ENCODE data around the gene GPAM.
"Not testable (repeated sequence)": the region's sequence is repeated elsewhere in the genome, so short reads cannot be mapped to it uniquely, and the experiment has no call there.

The GPAM gene, protein sequence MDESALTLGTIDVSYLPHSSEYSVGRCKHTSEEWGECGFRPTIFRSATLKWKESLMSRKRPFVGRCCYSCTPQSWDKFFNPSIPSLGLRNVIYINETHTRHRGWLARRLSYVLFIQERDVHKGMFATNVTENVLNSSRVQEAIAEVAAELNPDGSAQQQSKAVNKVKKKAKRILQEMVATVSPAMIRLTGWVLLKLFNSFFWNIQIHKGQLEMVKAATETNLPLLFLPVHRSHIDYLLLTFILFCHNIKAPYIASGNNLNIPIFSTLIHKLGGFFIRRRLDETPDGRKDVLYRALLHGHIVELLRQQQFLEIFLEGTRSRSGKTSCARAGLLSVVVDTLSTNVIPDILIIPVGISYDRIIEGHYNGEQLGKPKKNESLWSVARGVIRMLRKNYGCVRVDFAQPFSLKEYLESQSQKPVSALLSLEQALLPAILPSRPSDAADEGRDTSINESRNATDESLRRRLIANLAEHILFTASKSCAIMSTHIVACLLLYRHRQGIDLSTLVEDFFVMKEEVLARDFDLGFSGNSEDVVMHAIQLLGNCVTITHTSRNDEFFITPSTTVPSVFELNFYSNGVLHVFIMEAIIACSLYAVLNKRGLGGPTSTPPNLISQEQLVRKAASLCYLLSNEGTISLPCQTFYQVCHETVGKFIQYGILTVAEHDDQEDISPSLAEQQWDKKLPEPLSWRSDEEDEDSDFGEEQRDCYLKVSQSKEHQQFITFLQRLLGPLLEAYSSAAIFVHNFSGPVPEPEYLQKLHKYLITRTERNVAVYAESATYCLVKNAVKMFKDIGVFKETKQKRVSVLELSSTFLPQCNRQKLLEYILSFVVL

DNA sequence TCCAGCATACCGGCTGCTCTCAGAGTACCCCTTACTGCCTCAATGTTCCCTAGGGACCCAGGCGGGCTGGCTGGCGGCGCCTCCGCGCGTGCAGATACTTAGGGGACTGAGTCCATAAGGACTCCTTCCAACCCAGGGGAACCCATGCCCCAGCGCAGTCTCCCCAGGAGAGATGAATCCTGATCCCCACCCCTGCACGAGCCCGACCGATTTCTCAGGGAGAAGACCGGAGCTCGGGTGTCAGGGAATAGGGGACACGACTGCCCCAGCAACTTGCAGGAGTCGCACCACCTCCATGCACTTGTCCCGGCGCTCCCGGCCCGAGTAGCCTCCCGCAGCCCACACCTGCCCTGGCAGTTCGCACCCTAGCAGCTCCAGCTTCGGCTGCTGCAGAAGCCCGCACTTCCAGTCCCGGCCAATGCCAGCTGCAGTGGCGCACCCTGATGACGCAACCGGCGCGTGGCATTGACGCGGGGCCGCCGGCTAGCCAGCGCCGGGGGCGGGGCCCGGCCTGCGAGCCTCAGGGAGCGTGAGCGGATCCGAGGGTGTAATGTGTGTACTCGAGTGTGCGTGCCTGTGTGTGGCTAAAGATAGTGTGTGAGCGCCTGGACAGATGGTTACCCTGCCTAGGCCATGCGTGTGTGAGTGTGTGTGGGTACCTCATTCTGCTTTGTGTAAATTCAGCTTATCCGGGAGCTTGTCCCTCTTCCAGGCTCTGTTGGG, at the start of gene GPAM:
TSS of gene GPAM (minus strand) at position 437 of the 723 bp plus-strand sequence. CDS start 1,981 bp downstream, outside the sequence.
- peak; percentile 100 for DNase-seq

DNA sequence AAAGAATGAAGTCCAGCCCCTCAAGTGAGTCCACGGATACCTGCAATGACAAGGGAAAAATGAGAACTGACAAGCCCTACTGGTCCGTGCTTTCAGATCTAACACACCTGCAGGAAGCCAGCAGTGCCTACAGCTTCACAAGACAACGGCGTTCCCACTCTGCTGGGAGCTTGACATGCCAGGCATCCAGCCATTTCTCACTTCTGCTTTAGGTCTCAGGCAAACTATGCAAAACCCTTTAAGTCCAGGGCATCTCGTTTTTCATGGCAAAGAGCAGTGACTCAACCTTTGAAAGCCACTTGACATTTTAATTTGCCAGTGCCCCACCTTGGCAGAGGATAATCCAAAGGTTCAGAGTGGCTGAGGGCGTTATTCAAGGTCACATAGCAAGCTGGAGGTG, 49.1 kb upstream of the GPAM start:
- no peak for DNase-seq

DNA sequence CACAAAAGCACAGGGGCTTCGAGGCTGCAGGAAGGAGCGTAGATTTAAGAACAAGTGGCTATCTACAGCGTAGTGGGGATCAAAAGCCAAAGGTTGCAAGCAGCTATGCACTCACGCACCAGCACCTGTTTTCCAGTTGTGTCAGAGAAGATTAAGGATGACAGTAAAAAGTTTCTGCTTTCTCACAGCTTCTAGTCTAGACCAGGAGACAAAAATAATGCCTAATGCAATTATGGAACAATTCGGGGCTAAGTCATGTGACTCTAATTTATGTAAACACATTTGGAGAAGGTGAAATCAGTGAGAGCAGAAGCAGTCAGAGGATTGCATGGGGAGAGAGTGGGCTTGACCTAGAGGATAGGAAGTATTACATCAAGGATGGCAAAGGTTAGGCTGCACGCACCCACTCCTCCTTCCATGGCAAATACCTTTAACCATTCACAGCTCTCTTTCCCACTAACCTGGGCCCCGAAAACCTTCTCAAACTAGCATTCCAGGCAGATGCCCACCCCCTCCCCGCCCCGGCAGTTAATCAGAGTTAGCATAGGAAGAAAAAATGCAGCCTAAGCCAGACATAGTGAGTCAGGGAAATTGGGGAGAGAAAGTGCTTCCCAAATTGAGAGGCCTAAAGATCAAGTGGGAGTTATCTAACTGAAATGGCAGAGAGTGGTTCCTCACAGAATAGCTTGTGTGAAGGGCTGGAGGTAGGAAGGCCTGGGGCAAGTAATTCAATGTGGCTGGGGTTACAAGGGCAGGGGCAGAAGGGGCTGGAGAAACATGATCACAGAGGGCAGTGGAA, 48.2 kb upstream of the GPAM start:
- no peak for DNase-seq

DNA sequence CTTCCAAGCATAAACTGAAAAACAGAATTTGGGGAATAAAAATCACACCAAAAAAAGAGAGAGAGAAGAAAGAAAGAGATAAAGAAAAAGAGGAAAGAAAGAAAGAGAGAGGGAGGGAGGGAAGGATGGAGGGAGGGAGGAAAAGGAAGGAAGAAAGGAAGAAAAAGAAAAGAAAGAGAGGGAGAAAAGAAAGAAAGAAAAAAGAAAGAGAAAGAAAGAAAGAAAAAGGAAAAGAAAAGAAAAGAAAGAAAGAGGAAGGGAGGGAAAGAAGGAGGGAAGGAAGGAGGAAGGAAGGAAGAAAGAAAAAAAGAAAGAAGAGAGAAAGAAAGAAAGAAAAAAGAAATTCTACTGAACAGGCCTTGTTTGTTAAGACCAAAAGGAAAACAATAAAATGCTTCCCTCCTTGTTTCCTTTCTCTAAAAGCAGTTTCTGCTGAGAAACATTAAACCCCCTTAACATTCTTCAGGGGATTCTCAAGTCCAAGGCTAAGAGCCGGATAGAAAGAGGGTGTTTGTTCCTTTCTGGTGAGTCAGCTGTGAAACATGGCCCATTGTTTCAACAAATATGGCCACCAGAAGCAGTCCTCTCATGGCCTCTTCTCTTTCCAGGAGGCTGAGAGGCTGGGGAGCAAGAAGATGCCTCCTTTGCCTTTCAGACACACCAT, 46.9 kb upstream of the GPAM start:
- no peak for DNase-seq

DNA sequence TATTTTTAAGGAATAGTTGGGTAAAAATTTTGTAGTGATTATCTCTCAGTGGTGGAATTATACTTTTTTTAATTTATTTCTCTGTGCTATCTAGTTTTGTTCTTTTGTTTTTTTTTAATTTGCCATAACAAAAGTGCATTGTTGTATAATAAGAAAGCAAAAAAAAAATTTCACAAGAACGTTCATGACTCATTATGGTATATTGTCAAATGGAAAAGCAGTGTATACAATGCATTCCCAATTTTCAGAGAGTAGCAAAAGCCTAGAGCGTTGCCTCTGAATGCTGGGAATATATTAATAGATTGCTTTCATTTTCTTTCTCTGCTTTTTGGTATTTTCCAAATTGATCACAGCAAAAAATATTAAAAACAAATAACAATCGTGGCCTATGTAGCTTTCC, 46.3 kb upstream of the GPAM start:
- DNase-seq, result no peak

DNA sequence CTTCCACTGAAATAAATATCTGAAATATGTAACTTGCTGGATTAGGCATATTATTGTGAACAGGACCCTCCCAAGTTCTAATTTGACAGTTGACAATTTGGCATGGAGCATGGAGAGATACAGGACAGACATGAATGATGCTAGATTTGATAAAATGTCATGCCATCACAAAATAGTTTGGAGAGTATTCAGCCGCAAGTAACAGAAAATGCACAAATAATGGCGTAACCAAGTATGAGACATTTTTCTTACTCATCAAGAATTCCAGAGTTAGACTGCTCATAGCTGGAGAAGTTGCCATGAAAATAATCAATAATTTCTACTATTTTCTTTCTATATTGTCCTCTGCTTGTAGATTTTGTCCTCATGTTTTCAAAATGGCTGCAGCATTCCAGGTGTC, 45.5 kb upstream of the GPAM start:
- no peak for DNase-seq

DNA sequence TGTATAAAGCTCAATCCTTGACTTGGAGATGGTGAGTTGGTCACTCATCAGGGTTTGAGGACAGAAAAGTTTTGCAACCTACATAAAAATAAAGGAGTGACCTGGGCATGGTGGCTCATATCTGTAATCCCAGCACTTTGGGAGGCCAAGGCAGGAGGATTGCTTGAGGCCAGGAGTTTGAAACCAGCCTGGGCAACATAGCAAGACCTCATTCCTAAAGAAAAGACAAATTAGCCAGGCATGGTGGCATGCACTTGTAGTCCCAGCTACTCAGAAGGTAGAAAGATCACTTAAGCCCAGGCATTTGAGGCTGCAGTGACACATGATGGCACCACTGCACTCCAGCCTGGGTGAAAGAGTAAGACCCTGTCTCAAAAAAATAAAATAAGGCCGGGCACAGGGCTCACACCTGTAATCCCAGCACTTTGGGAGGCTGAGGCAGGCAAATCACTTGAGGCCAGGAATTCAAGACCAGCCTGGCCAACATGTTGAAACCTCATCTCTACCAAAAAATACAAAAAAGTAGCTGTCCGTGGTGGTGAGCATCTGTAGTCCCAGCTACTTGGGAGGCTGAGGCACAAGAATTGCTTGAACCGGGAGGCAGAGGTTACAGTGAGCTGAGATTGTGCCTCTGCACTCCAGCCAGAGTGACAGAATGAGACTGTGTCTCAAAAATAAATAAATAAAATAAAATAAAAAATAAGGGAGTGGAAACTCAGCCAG, 45.0 kb upstream of the GPAM start:
- DNase-seq, result not testable (repeated sequence)

DNA sequence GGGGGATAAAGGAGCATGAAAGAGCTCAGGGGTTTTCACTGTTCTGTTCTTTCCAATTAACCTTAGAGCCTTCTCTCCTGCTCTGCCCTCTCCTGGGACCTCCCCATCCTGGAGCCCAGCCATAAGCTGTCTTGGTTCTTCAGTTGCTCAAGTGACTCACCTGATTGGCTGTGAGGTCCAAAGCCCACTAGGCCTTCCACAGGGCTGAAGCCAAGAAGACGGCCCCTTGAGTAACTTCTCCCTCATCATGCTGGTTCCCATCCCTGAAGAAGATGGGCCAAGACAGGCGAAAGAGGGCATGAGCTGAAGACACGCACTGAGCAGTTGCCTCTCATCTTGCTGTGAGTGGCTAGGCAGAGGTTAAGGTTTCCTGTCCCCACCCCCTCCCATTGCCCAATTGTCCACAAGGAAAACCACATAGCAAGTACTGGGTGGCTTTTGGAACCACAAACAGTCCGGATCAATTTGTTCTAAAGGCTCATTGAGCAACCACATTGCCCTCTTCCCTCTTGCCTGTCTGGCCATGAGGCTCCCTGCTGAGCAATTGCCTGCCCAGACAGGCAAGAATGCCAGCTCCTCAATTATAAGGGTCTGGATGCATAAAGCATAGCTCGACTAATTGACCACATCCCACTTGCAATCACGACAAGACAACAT, 43.9 kb upstream of the GPAM start:
- no peak for DNase-seq

DNA sequence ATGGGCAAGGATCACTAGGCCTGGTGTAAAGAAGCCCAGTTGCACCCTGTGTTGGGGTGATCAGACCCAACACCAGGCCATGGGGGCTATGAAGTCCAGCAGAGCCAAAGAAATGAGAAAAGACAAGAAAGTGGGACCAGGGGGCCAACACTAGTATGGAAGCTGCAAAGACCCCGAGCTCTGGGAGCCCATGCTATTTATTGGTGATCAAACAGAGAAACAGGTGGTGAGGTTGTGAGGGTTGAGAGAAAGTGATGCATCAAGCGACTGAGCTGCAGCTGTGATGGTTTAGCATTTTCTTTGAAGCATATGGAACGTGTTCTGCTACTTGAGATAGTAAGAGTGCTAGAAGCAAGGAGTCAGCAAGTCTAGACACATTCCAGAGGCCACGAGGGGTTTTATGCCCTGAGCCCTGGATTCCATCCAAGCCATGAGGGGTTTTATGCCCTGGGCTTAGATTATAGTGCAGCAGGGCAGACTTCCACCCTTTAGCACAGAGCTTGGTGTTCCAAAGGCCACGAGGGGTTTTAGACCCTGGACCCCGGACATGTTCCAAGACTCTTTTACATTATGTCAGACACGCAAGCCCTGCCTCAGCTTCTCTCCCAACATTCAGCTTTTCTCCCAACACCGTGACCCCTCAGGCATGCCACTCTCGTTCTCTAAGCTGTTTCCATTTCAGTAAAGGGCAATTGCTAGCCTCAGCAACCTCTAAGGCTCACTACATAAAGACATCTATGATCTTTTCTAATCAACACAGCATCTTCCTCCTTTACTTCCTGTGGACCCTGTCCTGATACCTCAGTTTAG, 43.1 kb upstream of the GPAM start:
- DNase-seq, result no peak

DNA sequence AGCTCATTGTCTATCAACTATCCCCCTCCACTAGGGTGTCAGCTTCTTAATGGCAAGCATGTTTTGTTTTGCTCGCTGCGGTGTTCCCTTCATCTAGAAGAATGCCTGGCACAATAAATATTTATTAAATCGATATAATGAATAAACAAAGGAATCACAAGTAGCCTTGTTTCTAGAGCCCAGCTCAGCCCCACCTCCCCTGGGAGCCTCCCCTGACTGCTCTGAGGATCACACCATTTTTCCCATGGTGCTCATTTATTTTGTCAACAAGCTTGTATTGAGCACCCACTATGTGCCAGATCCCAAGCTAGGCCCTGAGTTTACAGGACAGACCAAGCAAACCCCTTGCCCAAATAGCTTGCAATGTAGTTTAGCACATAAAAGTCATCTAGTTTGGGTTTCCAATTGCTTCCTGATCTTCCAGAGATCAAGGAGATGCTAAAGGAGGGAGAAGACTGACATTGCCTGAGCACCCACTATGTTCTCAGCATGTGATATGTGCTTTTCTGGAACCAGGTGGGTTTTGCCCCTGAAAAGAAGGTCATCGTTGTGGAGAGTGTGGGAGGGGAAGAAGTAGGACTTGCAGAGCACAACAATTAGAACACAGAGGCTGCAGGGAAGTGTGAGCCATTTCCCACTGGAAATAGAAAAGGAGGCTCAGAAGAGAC, 42.3 kb upstream of the GPAM start:
- no peak for DNase-seq

DNA sequence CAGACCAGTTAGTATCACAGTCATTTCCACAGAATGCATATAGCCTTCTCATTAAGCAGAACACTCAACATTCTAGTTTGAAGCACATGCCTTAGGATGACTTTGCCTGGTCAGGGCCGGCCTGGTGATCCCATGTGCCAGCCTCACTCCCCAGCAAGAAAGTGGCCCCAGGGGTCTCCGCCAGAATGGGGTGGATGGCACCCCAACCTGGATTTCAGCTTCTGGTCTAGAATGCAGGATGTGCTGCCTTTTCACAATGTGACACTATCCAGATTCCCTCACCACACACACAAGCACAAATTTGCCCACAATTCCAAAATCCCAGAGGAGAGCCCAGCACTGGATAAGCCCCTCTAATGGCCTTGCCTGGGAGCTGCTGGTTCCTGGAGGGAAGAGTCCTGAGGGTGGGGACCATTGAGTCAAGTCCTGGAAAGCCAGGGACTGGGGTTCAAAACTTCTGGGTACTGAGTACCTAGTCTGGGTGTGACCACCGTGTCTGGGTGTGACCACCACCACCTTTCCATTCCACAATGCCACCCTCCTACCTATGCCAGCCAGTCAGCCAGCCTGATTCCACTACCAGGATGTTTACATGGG, 41.5 kb upstream of the GPAM start:
- DNase-seq, result no peak

DNA sequence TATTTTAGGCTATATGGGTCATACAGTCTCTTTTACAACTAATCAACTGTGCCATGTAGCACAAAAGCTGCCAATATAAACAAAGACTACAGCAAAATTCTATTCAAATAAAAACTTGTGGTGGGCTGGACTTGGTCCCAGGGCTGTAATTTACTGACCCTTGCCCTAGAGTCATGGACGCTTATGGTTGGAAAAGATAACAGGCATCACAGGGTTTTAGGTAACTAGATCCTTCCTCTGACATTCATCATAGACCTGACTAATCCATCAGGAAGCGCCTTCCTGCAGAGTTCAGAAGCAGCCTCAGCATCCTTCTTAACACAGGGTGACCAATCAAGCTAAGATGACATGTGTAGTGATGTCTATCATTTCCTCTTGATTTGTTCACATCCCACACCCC, 40.2 kb upstream of the GPAM start:
- DNase-seq, result no peak

DNA sequence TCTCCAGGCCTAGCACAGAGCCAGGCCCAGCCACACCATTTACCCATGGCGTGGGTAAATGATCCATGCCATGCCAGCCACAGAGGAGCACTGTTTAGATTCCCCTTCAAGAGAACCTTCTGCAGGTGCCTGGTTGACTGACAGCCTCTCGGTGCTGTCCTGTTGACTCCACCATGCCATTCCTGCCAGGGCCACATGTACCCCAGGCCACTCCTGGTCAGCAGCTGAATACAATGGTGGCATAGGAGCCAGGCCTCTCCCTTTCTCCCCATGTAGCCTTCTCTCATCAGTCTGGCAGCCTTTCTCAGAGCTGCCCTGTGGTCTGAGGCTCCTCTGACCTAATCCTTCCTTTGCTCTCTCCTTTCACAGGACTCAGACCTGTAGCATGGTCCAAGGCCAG, 39.2 kb upstream of the GPAM start:
- no peak for DNase-seq

DNA sequence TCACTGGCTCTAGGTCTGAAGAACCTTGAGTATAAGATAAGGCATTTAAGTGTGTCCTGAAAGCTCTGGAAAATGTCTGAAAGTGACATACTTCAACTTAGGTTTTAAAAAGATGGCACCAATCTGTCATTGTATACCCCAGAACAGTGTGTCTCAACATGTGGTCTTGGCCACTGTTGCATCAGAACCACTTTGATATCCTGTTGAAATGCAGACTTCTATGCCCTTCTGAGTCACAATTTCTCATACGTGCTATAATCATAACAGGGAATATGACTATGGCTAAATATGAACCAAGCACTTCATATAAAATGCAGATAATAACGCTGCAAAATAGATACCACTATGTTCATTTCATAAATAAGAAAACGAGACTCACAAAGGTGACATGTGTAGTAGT, 38.0 kb upstream of the GPAM start:
- DNase-seq, result no peak

DNA sequence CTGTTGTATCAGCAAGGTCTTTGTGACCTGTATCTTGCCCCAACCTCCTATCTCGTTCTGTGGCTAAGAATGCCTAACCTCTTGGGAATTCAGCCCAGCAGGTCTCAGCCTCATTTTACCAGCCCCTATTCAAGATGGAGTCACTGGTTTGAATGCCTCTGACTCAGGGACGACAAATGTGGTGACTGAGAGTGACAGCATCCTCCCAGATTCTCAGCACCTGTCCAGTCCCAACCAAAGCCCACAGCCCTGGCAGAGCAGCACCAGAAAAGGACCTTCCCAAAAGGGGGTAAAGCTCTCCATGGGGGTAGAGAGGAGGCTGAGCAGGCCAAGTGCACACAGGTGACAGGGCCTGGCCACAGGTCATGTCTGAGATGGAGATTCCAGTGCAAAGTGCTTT, 35.4 kb upstream of the GPAM start:
- DNase-seq, result no peak

DNA sequence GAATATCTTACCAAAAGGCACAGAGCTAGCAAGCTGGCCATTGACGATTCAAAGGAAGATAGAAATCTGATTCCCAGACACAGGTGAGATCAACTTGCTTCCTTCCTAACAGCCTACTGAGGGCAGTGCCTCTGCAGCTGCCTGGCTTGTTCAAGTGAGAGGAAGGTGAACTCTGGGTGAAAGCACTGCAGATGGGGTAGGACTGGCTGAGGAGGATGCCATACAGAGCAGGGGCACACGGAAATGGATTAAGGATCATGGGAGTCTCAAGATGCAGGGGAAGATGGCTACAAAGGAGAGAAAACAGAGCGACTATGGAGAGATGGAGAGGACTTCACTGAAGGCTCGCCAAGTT, 34.4 kb upstream of the GPAM start:
- no peak for DNase-seq

DNA sequence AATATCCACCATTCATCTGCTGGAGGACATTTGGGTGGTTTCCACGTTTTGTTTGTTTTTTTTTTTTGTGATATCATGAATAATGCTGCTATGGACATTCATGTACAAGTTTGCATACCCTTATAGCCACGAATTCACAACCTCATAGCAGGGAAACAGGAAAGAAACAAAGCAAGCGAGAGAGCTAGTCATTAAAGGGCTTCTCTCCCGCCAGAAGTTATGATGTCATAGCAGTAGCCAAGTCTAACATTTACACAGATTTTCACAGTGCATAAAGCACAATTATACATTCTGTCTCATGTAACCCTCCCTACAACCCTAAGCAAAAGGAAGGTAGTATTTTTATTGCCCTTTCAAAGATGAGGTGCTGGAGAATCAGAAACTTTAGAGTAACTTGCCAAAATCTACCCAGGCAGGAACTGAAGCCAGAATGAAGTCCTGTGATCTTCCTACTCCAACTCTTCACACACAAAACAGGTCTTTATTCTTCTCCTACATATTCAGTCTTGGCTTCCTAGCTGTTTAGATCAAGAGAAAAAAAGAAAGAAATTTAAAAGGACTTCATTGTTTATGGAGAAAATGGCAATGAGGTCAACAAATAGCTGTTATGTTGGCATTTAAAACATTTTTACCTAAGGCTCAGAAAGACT, 33.9 kb upstream of the GPAM start:
- no peak for DNase-seq

DNA sequence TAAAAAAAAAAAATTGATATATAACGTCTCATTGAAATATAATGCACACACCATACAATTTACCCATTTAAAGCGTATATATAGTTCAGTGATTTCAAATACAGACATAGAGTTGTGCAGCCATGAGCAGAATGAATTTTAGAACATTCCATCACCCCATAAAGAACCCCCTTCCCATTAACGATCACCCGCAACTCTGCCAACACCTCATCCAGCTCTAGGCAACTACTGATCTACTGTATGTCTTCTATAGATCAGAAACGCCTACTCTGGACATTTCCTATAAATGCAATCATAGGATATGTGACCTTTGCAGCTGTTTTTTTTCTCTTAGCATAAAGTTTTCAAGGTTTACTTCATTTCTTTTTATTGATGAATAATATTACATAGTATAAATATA, 33.4 kb upstream of the GPAM start:
- DNase-seq, result no peak

DNA sequence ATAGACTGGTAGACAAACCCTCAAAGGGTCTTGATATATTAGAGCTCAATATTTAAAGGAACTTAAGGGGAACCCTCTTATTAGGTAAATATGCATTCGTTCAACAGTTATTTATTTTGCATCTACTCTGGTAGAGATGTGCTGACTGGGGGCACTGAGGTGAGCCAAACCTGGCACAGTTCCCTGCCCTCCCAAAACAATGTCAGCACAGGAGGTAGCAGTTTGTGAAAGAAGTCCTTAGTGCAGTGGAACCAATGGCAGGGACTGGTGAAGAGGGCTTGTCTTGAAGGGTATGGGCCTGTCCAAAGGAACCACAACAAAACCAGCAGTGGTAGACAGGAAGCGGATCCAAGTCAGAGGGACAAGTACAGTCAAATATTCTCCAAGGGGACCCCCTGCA, 32.6 kb upstream of the GPAM start:
- no peak for DNase-seq

Data from activated CD4-positive, CD25-positive, alpha-beta regulatory T cell treated with anti-CD3 and anti-CD28 coated beads, Interleukin-2, amount 50 U/mL, for 72 hours (primary cell).